ENCODE data around the gene ADAMTS12. TPM values are rescaled to one million over a fixed set of nuclear protein-coding genes. Genes with fewer than 3 reads are reported as not detected.
A peak's percentile ranks its signal among the peaks of the same experiment; 100 is the strongest.

ADAMTS12 gene
- total and polyA plus RNA-seq, 10 of the 15 experiments (the other 5 are each of a cell fraction or from before 2014, with no cell fraction given) = 0.11 to 35.8 (median 20.7) TPM

- TF ChIP-seq BHLHE40 (IDR thresholded peaks at IDR 0.05; ENCODE audit: borderline replicate concordance in 1 of 2, low read depth in 2 of 2, low read length in 1 of 2) = peak in 1 of 2 experiments; percentile 49; a peak in 1 of 4 replicates
- TF ChIP-seq USF1 (IDR thresholded peaks at IDR 0.05; ENCODE audit: borderline replicate concordance, extremely low read length, insufficient read depth, low read depth, low read length) = no peak
- no peak for TF ChIP-seq ESRRA (IDR thresholded peaks at IDR 0.05; ENCODE audit: low read length)
- peak; percentile 34; the same call in 1 of the 2 replicates for TF ChIP-seq RUNX3 (IDR thresholded peaks at IDR 0.05; ENCODE audit: low read length)
- TF ChIP-seq, protein P1, sequence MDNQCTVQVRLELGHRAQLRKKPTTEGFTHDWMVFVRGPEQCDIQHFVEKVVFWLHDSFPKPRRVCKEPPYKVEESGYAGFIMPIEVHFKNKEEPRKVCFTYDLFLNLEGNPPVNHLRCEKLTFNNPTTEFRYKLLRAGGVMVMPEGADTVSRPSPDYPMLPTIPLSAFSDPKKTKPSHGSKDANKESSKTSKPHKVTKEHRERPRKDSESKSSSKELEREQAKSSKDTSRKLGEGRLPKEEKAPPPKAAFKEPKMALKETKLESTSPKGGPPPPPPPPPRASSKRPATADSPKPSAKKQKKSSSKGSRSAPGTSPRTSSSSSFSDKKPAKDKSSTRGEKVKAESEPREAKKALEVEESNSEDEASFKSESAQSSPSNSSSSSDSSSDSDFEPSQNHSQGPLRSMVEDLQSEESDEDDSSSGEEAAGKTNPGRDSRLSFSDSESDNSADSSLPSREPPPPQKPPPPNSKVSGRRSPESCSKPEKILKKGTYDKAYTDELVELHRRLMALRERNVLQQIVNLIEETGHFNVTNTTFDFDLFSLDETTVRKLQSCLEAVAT (IDR thresholded peaks at IDR 0.05) = peak; percentile 51; the same call in 1 of the 2 replicates
- no peak for TF ChIP-seq NR2C1 (IDR thresholded peaks at IDR 0.05)
- 0 out of 2 replicates have a peak, but pooled peaks have one; percentile 31 for TF ChIP-seq MTA2 (IDR thresholded peaks at IDR 0.05; ENCODE audit: low read depth)
- Histone ChIP-seq H3K36me3 (ENCODE audit: control insufficient read depth in 2 of 2, insufficient read depth in 2 of 2, low read length in 1 of 2) (no peaks in the 10 kb centered on the region), H4K20me1 (ENCODE audit: control insufficient read depth, insufficient read depth) (no peaks in the 10 kb centered on the region), H3K79me2 (ENCODE audit: control insufficient read depth, insufficient read depth, low read length) (no peaks in the 10 kb centered on the region), H3K4me1 (ENCODE audit: control insufficient read depth, insufficient read depth, low read length) (no peaks in the 10 kb centered on the region), H3K4me3 (no peak overlapping the region), H3K27me3 (replicated peaks in 1 of 2; ENCODE audit: control insufficient read depth in 2 of 2, insufficient read depth in 2 of 2, low read length in 1 of 2) (no peaks in the 10 kb centered on the region), H3K9ac (ENCODE audit: control insufficient read depth, insufficient read depth, low read length) (no peak overlapping the region), H2AFZ (ENCODE audit: control insufficient read depth, low read depth, low read length) (no peak overlapping the region; the same call in 1 of the 2 replicates), H3K27ac (ENCODE audit: control insufficient read depth, insufficient read depth) (no peak overlapping the region), H3K9me3 (replicated peaks; ENCODE audit: control insufficient read depth, insufficient read depth, low read length) (no peaks in the 10 kb centered on the region; the same call in none of the 3 replicates), H3K4me2 (ENCODE audit: control insufficient read depth, insufficient read depth) (no peak overlapping the region)
- in situ Hi-C loops (cut with MboI) = no loop called here
- ATAC-seq (peak; percentile 79), FAIRE-seq (peak; percentile 83), DNase-seq (ENCODE audit: low read depth, low spot score) (peak; percentile 37)
- intact Hi-C loops (cut with micrococcal nuclease; ENCODE audit: unreplicated experiment) = no loop called here
- CTCF ChIA-PET = interaction anchor here (1.0 to 1.3 kb wide), 3 partner anchors 8 to 293 kb away, joined by 3 to 6 read pairs (median 4); no protein-coding TSS in a partner anchor
- SMC1A ChIA-PET (ENCODE audit: uncharacterized antibody, unreplicated experiment) = interaction anchor here (1.4 to 2.6 kb wide), 6 partner anchors 8 to 287 kb away, joined by 3 to 17 read pairs (median 5); no protein-coding TSS in a partner anchor
- POLR2A ChIA-PET = no interaction called here
- WGBS (ENCODE audit: insufficient coverage, insufficient replicate concordance, low lambda C conversion rate, missing lambda C conversion rate) = 43% methylated on average over 12 of the region's 12 CpGs
- no TSS peak for BruUV-seq (replicated peaks)
- RAD21 ChIA-PET (ENCODE audit: unreplicated experiment) = interaction anchor here (1.1 to 1.2 kb wide), 2 partner anchors 34 to 292 kb away, joined by 4 to 6 read pairs; no protein-coding TSS in a partner anchor
Measured at GRCh38 chr5:33641744-33642505, 249.9 kb downstream of the ADAMTS12 start.
